ENCODE data around the gene NCOA7.

DNA sequence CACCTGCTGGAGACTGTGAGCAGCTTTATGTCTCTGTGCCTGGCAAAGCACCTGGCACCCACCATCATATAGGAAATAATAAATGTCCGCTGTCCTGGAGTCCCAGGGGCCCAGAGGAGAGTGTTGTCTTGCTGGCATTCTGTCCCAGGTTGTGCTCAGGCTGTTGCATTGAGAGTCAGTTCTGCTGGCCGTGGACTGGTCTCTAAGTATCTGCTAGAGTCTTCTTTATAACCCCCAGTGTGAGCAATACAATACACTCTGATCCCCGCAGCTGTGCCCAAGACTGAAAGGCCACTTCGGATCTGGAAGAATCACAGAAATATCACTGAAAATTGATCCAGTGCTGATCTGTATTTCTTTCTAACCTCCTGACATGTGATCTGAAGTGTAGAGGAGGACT, 127.5 kb downstream of the NCOA7 start:
- TF ChIP-seq, protein P1, sequence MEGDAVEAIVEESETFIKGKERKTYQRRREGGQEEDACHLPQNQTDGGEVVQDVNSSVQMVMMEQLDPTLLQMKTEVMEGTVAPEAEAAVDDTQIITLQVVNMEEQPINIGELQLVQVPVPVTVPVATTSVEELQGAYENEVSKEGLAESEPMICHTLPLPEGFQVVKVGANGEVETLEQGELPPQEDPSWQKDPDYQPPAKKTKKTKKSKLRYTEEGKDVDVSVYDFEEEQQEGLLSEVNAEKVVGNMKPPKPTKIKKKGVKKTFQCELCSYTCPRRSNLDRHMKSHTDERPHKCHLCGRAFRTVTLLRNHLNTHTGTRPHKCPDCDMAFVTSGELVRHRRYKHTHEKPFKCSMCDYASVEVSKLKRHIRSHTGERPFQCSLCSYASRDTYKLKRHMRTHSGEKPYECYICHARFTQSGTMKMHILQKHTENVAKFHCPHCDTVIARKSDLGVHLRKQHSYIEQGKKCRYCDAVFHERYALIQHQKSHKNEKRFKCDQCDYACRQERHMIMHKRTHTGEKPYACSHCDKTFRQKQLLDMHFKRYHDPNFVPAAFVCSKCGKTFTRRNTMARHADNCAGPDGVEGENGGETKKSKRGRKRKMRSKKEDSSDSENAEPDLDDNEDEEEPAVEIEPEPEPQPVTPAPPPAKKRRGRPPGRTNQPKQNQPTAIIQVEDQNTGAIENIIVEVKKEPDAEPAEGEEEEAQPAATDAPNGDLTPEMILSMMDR (IDR thresholded peaks at IDR 0.05; ENCODE audit: insufficient read depth, low read length, poor library complexity, severe bottlenecking), result no peak
- no peak for TF ChIP-seq EZH2phosphoT487 (conservative IDR thresholded peaks at IDR 0.05; ENCODE audit: low read length)

Measured in SU-DHL-6 (cell line).